NCI-H226 (cell line): ENCODE data around the gene NFAT5.
"Not testable (repeated sequence)": the region's sequence is repeated elsewhere in the genome, so short reads cannot be mapped to it uniquely, and the experiment has no call there.

Experiments used
- DNase-seq: peaks from one replicate; pipeline ENCODE4 v3.0.0-alpha.2; 2015

The NFAT5 gene

DNA sequence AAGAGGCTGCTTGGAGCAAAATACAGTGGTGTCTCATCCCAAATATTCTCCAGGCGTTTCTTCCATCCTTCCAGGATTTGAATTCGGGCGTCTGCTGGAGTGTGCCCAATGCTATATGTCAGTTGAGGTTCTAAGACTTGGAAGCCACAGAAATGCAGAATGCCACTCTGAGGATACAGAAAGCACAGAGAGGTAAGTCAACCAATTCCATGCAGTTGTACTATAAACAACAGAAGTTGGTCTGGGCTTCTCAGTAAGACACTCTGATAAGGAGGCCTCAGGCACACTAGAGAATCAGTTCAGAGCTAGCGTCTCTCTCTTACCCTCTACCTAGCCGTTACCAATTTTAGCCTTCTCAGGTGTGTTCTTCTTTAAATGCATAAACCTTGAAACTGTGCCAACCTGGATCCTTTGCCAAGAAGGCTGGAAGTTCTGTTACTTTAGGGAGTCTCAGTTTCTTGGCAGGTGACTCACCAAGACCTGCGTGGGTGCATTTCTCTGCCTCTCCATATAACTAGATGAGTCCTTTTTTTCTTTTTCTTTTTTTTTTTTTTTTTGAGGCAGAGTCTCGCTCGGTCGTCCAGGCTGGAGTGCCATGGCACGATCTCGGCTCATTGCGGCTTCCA lies 145.5 kb downstream of the NFAT5 start:
- peak; percentile 94 for DNase-seq

DNA sequence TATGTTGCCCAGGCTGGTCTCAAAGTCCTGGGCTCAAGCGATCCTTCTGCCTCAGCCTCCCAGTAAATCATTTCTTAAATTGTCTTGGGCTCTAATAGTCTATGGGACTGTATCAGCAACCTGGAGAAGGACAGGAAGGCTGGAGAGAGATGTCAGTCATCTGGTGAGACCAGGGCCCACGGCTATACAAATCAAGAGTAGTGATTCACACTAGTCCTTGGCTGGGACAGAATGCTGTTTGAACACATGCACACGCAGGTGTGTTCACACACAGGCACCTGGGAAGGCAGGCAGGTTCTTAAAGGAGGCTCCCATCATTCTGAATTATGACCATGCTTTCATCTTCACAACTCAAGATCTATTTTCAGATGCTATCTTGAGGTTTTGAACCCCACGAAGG lies 146.5 kb downstream of the NFAT5 start:
- no peak for DNase-seq

DNA sequence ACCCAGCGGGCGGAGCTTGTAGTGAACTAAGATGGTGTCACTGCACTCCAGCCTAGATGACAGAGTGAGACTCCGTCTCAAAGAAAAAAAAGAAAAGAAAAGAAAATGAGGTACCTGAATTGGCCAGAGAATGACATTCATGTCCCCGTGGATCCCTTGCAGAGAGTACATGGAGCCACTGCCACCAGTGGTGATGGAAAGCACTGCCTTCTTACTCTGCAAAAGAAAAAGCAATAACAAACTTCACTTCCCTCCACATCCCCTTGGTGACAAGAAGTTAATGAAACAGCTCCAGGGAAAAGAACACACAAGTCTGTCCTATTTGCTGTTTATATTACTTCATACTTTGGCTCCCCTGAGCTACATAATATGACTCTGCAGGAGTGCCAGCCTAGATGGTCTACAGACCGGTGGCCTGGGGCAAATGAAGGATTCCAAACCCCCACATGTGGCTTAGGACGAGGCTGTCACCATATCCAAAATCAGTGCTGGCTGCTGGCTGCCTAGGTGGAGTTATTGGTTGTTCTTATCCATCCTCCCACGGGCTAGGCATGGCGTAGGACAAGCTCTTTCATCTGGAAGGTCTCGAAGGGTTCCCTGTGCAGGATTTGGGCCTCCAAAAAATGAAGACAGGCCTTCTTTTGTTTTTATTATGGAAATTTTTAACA lies 147.3 kb downstream of the NFAT5 start:
- DNase-seq: no peak

DNA sequence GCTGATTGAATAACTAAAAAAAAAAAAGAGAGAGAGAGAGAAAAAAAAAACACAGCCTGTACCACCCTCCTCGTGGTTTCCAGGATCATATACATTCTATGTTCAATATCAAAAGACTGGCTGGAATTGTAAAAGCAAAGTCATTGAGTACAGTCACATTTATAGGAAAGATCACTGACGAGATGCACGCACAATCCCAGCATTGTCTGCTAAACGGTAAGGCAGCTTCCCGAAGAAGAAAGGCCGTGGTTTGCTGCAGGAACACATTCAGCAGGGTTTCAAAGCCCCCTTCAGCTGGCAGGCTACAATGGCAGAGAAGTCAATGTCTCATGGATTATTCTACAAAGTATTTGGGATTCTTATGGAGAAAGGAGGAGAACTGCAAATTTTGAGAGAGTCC lies 151.3 kb downstream of the NFAT5 start:
- DNase-seq: no peak

DNA sequence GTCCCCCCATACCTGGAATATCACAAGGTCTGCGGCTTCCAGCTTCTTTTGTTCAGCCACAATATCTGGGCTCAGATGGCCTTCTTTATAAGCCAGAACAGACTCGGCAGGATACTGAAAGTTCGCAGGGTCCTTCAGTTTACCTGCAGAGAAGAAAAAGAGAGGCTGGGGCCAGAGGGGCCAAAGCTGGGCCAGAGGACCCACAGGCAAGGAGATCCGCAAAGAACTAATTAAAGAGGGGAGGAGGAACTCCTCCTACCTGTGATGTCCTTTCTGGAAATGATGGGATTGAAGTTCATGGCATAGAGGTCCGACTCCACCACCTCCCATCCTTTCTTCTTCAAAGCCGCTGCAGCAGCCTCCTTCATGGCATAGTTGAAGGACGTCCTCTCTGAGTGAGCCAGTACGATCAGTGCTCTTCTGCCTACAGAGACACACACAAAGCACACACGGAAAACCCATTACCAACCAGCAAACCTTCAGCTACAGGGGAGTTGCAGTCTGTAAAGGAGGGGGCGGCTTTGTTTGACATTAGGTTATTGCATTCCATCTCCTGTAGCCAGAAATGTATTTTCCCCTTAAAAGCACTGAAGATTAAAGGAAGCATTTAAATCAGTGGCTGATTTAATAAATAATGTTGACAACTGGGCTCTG lies 152.5 kb downstream of the NFAT5 start:
- no peak for DNase-seq

DNA sequence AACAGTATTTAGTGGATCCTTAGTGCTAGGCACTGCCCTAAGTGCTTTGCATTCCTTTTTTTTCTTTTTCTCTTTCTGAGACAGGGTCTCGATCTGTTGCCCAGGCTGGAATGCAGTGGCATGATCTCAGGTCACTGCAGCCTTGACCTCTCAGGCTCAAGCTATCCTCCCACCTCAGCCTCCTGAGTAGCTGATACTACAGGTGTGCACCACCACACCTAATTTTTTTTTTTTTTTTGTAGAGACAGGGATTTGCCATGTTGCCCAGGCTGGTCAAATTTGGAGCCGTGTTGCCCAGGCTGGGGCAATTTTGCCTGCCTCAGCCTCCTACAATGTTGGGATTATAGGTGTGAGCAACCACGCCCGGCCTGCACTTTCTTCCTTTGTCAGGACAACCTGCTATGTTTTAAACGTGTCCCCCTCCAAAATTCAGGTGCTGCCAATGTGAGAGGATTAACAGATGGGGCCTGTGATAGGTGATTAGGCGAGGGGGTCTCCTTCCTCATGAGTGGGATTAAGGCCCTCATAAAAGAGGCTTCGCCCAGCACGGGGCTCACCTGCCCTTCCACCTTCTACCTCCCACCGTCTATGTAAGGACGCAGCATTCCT lies 155.2 kb downstream of the NFAT5 start:
- no peak for DNase-seq

DNA sequence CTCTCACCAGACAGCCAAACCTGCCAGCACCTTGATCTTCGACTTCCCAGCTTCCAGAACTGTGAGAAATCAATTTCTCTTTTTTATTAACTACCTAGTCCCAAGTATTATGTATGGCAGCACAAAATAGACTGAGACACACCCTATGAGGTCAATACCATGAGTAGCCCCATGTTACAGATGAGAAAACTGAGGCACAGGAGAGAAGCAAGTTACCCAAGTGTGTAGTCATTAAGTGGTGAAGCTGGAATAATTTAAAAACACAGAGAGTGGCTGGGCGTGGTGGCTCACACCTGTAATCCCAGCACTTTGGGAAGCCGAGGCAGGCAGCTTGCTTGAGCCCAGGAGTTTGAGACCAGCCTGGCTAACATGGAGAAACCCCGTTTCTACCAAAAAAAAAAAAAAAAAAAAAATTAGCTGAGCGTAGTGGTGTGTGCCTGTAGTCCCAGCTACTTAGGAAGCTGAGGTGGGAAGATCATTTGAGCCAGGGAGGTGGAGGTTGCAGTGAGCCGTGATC lies 155.7 kb downstream of the NFAT5 start:
- DNase-seq: no peak

DNA sequence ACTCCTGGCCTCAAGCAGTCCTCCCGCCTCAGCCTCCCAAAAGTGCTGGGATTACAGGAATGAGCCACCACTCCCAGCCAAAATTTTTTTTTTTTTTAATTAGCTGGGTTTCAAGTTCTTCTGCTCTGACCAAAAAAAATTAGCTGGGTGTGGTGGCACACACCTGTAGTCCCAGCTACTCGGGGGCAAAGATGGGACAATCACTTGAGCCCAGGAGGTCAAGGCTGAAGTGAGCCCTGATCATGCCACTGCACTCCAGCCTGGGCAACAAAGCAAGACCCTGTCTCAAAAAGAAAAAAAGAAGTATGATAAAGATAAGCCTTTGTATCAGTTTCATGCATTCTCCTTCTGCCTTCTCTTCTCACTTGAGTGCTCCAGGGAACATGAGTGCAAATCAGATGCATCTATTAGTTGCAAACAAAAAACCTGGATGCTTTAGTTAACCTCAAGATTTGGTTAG lies 158.7 kb downstream of the NFAT5 start:
- DNase-seq: no peak

DNA sequence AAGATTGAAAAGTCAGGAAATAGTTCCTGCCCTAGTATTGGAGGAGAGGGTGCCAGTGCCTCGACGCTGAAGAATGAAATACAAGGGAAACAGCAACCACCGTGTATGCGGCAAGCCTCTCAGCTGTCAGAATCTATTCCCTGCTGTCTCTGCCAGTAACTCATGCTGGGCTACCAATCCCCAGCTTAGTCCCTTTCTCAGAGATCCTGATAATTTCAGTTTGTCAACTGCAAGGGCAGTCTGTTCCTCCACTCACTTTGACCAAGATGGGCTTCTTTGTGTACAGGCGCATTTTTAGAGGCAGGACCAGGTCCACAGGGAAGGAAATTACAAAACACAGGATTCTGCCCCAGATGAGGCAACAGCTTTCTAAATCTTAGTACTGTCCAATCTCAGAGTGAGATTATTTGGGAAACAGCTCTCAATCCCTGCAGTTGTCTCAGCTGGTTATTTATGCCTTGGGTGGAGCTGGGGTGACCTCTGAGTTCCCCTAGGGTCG lies 159.3 kb downstream of the NFAT5 start:
- no peak for DNase-seq

DNA sequence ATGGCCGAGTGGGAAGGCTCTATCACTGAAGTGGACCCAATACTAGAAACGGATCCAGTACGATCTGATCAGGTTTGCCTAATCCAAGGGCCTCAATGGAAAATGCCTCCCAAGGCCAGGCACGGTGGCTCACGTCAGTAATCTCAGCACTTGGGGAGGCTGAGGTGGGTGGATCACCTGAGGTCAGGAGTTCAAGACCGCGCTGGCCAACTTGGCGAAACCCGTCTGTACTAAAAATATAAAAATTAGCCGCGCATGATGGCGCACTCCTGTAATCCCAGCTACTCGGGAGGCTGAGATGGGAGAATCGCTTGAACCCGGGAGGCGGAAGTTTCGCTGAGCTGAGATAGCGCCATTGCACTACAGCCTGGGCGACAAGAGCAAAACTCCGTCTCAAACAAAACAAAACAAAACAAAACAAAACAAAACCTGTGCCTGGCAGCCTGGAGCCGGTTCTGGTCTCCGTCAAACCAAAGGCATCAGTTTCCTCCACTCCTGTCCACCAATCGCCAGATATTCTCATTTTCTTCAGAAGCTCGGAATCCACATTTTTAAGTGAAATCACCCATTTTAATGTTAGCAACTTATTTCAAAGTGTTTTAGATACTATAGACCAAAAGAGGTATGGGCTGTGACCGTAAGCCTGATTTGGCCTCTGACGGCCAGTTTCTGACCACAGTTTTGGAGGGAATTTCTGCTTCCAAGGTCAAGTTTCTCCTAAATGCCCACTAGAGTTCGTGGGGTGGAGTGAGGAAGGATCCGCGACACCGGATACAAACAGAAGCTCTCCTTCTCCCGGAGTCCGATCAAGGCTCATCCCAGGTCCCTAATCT lies 159.9 kb downstream of the NFAT5 start:
- DNase-seq: no peak

DNA sequence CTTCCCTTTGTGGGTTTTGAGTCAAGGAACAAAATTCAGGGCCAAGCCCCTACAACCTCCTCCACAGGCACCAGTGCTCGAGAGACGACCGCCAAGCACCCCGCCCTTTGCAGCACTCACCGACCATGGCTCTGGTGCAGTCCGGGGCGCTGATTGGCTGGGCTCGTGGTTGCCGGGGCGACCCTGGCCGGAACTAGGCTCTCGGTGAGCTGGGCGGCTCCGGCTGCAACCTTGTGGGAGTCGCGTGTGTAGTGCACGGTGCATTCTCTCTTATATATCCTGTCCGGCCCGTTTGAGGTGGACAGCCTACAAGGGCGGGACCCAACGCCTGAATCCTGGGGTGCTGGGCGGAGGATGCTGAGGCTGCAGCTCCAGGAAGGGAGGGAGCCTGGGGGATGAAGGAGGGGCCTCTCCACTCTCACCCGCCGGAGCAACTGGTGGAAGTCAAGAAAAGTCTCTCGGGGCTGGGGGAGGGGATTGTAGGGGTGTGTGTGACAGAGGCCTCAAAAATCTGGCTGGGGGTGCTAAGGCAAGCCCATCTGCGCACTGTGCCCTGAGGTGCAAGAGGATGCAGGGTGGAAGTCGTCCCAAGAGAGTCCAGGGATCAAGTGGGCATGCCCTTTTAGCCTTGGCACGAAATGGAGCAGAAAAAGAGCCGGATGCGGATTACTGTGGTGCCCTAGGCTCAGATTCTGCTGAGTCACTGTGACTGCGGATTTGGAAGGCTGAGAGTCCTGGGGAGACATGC lies 160.7 kb downstream of the NFAT5 start, which contains the start of gene NQO1:
Gene NQO1 (minus strand): TSS at position 248 of the 748 bp plus-strand sequence. CDS start 121 bp downstream, at position 127.
- DNase-seq: peak; percentile 100

DNA sequence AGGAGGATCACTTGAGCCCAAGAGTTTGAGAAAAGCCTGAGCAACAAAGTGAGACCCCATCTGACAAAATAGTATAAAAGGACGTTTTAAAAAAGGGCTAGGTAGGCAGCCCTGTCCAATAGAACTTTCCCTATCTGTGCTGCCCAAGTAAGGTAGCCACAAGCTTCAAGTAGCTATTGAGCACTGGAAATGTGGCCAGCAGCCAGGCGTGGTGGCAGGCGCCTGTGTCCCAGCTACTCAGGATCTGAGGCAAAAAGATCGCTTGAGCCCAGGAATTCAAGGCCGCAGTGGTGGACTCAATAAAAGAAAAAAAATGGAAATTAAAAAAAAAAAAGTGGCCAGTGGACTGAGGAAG lies 162.1 kb downstream of the NFAT5 start:
- DNase-seq: no peak

DNA sequence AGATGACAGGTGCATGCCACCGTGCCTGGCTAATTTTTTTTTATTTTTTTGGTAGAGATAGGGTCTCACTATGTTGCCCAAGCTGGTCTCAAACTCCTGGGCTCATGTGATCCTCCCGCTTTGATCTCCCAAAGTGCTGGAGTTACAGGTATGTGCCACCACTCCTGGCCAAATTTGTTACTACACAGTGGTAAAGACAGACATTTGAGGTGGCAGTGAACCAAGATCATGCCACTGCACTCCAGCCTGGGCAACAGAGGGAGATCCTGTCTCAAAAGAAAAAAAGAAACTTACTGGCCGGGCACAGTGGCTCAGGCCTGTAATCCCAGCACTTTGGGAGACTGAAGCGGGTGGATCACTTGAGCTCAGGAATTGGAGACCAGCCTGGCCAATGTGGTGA lies 163.3 kb downstream of the NFAT5 start:
- DNase-seq: not testable (repeated sequence)

DNA sequence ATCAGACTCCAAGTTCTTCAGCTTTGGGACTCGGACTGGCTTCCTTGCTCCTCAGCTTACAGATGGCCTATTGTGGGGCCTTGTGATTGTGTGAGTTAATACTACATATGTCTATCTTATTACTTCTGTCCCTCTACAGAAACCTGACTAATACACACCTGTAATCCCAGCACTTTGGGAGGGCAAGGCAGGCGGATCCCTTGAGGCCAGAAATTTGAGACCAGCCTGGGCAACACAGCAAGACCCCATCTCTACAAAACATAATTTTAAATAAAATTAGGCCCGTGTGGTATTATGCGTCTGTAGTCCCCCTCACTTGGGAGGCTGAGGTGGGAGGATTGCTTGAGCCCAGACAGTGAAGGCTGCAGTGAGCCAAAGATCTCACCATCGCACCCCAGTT lies 165.5 kb downstream of the NFAT5 start:
- not testable (repeated sequence) for DNase-seq

DNA sequence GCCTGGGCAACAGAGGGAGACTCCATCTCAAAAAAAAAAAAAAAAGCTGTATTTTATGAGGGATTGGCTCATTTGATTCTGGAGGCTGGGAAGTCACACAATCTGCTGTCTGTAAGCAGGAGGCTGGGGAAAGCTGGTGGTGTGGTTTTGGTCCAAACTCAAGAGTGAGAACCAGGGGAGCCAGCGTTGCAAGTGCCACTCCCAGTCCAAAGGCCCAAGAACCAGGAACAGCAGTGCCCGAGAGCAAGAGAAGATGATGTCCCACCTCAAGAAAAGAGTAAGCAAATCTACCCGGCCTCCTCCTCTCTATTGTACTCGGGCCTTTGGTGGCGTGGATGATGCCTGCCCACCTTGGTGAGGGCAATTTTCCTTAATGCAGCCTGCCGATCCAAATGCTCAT lies 166.3 kb downstream of the NFAT5 start:
- no peak for DNase-seq

DNA sequence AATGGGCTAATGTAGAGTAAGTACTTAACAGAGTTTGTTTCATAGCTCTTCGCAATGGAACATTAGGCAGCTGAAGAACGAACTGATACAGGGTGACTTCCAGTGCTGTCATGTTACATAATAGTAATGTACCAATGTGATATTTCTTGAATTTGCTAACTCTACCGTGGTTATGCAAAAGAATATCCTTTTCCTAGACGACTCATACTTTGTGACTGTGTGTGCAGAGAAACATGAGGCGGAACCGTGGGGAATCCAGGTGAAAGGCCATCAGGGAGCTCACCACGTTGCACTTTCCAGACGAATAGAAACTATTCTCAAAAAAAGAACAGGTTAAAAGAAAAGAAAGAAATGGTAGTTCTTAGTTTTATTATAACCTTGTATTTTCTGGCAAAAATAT lies 175.8 kb downstream of the NFAT5 start:
- no peak for DNase-seq

DNA sequence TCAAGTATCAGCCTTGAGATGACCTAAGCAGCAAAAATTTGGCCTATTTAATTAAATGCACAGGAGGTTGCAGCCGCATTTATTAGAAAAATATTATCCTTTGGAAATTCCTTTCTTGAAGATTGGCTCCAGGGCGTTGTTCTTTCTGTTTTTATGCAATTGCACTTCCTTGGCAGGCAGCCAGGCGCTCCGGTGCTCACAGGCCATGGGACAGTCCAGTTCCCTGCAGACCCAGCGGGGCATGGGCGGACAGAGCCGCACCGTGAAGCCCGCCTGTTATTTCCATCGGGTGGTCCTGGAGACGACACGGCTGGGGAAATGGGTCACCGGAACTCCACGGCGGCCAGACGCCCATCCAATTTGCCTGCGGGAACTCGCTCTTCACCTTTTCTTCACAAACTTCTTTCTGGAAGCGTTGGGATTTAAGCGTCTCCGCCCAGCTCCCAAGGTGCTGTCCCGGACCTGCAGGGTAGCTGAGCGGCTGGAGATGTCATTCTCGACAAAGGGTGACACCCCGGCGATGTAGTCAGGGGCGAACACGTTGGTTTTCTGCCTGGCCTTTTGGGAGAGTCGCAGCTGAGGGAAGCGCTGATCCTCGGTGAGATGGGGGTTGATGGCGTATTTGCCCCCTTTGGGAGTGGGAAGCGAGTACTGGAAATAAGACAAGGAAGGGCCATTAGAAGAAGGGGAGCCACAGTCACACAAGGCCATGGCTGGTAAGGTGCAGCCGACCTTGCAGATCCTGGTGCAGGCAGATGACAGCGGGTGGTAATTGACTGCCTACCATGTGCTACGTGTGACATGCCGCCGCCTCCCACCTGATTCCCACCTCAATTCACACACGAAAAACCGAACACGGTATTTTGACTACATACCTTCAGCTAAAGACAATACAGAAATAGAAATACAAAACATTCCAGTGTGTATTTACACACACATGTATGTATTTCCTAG lies 176.5 kb downstream of the NFAT5 start:
- DNase-seq: peak; percentile 25

DNA sequence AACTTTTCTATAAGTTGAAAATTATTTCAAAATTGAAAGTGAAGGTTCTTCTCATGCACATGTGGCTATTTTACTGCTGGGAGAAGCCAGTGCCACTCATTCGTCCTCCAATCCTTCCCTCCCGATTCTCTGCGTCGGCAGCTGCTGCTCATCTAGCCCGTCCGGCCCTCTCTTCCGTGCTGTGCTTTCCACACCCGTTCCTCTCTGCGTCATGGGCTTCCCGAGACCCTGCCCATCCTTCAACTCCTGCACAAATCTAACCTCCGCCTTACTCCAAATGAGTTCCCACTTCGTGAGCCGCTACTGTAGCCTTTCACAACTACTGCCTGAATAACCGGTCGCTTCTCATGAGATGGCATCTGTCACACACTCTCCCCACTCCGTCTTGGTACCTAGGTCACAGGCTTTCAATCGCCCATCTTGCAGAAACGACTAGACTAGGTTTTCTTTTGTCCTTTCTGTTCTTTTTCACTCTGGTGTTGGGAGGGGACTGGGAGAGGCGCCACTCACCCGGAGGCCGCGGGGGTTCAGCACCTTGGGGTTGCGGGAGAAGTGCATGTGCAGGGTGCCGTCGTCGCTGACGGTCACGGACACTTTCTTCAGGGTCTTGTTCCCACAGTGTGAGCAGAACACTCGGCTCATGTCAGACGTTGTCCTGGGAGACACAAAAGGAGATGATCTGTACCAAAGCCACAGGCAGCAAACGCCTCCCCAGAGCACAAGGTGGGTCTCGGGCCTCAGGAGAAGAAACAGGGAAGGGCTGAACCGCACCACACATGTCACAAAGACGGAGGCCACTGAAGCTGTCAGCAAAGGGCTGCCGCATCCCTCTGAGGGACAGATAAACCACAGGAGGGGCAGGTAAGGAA lies 178.8 kb downstream of the NFAT5 start:
- no peak for DNase-seq

DNA sequence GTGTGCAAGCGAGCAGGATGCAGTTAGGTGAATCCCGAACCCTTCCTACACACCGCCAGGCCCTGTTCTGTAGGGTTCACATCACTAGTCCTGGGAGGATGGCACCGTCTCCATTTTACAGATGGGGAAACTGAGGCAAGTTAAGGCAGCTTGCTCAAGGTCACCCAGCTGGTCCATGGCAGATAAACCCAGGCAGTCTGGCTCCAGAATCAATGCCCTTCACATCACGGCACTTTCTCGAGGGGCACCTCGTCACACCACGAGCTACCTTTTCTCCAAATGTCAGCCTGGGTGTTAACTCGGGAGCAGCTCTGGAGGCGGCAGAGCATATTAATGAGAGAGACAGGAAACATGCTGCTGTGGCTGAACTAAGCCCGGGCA lies 179.5 kb downstream of the NFAT5 start:
- DNase-seq: no peak

DNA sequence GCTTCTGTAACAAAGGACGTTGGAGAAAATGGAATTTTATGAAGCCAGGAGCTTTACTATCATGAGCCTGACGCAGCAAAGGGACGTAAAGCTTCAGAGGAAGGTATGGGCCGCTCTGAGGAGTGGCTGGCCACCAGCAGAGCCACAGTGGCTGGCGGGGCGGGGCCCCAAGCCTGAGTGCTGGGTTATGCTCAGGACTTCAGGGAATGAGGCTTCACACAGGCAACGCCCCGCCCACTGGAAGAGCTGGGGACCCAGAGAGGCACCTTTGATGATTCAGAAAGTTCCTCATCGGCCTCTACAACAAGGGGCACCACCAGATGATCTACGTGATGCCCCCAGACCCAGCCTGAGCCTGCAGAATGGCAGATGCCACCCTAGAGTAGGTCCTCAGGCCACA lies 180.2 kb downstream of the NFAT5 start:
- DNase-seq: no peak
